GM21367 (cell line): ENCODE measurements around the gene ZFPL1.
A peak's percentile ranks its signal among the peaks of the same experiment; 100 is the strongest.

Experiments used
- ATAC-seq: cut with Tn5 transposase; IDR thresholded peaks from one replicate; pipeline ENCODE4 v1.9.1; 2021; ENCODE audit not compliant: unreplicated experiment

Gene ZFPL1

DNA sequence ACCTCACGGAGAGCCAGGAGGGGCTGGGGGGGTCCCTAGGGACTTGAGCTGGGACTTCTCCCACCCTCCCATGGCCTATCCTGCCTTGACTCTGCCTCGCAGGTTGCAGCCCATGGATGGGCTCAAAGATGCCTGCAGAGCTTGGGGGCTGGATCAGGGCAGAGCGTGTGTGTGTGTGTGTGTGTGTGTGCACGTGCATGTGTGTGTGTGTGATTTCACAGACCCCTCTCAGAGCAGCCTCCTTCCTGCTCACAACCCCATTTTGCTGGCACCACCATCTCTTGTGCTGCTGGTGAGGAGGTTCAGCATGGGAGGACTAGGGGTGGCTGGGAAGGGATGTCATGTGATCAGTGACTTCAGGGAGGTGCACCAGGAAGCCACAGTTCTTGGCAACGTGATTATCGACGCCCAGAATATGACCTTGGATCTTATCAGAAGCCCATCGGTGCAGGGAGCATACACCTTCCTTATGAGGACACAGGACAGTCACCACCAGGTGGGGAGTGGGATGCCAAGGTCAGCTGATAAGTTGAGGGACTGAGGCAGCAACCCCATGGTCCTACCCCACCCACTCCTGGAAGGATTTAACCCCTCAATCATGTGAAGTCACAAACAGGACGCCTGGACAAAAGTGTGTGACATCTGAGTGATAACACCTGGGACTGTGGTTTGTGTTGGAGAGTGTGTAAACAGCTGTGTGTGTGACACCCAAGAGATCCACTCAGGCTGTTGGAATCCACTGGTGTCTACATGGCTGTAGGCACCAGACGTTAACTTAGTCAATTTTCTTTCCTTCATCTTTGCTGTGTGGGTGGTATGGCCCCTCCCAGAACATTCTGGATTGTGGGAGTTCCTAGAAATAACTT, 23.8 kb upstream of the ZFPL1 start:
- no peak for ATAC-seq

DNA sequence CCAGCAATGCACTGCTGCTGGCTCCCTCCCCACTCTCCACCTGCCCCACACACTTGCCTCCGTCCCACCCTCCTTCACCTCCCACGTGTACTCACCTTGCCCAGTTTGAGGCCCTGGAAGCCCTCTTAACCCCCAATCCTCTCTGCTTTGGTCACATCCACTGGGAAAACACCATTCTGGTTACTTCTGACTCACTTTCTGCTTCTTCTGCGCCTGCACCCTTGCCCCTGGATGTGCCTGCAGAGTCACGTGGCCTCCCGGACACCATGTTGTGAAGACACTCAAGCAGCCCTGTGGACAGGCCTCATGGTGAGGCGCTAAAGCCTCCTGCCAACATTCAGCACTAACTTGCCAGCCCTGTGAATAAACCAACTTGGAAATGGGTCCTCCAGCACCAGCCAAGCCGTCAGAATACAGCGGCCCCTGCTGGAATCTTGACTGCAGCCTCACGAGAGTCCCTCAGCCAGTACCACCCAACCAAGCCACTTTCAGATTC, 23.1 kb upstream of the ZFPL1 start:
- no peak for ATAC-seq

DNA sequence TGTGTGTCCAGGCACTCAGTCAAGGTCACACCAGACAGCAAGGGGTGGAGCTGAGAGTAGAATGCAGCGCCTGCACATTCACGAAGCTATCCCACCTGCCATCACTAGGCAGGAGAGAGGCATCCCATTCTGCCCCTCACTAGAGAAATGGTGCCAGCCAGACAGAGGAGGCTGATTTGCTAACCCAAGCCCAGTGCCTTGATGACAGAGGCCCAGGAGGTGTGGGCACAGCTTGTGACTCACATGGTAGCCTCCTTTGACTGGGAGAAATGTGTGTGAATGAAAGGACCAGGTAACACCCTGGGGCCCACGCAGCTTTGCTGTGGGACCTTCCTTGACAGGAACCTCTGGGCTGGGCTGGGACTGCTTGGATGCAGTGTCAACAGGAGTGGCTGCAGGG, 20.5 kb upstream of the ZFPL1 start:
- ATAC-seq = no peak

DNA sequence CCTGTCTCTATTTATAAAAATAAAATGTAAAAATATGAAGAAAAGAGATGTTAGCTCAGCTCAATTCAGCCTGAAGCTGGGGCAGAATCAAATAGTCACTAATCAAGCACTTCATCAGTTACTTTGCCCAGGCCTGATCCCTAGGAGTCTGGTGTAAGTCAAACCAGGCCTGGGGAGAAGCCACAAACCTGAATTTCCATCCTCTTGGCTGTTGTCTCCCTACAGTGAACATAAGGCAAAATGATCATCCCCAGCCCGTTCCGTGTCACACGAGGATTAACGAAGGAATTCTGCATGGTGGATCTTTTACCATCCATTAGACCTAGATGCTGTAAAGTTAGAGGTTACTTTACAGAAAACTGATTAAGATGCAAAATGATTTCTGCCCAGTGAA, 19.2 kb upstream of the ZFPL1 start:
- no peak for ATAC-seq

DNA sequence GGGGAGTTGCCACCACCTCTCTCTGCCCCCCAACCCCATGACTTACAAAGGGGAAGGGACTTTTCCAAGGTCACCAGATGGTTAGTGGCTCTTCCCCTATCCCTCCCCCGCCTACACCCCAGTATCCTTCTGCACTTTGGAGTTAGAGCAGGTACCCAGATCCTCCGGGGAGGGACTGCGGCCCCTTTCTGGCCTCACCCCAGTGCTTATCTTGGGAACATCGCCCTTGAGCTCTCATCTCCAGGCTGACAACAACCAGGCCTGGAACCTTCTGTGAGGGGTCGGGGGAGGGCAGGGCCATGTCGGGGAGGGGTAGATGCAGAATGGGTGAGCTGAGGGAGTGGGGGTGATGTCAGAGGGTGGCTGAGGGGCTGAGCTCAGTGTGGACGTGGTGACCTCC, 18.2 kb upstream of the ZFPL1 start:
- ATAC-seq = no peak

DNA sequence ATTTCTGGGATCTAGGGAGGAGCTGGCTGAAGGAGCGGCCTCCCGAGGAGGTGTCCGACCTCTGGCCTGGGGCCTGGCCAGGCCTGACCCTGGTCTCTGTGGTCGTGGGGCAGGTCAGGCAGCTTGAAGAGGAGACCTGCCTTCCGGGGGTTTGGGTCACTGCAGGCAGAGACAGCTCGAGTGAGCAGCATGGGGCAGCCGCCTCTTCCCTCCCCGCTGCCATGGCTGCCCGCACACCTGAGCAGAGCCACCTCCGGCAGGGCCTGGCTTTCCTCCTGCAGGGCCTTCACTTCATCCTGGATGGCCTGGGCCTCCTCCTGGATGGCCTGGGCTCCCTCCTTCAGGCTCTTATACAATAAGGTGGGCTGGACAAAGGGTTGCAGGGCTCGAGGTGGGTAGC, 17.7 kb upstream of the ZFPL1 start:
- ATAC-seq = no peak

DNA sequence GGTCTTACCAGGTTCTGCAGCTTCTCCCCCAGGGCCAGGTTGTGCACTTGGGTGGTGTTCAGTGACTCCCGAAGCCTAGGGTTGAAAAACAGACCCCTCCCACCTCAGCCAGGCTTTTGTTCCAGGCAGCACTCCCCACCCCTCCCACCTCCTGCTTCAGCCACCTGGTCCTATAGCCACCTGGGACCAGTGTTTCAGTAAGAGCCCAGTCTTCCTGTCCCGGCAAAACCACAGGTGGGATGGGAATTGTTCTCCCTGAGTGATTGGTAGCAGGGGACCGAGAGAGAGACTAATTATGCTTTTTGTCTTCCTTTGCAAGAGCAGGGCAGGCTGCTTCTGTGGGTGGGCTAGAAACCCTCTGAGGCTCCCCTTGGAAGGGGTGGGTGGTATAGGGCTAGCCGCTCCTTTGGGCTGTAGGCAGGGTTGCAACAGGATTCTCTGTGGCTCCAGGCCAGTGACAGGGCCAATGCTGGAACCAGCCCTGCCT, 17.2 kb upstream of the ZFPL1 start:
- no peak for ATAC-seq

DNA sequence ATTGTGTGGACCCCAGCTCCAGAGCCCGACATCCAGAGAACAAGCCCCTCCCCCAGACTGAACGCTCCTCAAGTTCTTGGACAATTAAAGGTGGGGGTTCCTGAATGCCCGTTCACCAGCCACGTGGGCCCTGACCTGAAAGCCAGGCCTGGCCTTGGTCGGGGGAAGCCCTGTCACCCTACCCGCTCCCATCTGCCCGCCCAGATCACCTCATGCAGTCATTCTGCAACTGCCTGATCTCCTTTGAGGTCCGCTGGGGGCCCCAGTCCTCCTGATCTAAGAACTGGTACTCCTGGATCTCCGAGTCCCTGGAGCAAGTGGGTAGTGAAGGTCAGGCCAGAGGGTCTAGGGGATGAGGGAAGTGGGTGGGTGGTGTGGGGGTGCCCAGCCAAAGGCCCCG, 16.6 kb upstream of the ZFPL1 start:
- ATAC-seq = no peak

DNA sequence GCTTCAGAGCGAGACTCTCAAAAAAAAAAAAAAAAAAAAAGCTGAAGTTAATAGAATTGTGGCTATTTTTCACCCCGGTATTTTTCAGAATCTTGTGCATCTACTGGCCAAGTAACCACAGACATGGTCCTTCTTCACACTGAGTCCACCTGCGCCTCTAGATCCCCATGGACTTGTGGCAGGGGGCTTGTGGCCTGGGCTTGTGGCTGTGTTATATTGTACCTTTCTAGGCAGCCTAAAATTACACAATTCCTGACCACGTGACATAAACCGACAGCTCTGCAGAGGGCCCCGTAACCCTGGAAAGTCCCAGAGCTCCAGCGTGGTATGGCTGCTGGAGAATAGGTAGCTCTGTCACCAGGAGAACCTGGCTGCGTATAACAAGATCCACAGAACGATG, 14.8 kb upstream of the ZFPL1 start:
- ATAC-seq = no peak

DNA sequence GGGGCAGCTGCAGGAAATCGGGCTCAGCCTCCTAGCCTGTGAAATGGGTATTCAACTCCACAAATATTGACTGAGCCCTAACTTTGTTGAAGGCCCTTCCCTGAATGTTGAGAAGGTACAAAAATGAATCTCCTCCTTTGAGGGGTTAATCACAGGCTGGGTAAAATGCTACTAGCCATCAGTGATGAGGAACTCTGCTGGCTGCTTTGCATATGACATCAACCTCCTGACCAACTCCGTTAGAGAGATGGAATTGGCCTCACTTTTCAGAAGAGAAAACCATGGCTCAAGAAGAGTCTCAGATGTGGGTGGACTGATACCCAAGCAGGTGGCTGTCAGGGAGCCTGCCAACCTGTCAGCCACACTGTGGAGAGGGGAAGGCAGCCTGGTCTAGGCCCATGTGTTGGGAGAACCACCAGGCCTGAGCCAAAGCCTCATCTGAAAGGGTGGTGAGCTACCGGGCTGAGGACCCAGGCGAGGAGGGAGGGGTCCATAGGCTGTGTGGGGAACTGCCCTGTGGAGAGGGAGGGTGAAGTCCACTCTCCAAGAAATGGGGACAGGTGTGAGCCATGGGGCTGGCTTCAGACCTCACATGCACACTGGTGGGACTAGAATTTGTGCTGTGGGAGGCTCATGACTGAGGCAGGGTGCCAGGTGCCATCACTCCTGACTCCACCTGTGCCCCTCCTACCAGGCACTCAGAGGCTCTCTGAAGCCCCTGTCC, 12.0 kb upstream of the ZFPL1 start:
- ATAC-seq = no peak

DNA sequence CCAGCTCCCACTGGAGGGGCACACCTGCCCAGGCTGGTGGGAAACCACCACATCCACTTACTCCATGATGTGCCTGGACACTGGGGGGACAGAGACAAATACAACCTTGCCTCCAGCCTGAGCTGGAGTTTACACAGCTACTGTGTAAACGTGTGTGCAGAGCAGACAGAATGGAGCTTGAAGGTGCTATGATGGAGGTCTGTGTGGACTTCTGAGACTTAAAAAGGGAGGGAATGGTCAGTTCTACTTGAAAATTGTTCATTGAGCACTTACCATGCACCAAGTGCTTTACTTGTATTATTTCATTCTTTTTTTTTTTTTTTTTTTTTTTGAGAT, 11.4 kb upstream of the ZFPL1 start:
- no peak for ATAC-seq

DNA sequence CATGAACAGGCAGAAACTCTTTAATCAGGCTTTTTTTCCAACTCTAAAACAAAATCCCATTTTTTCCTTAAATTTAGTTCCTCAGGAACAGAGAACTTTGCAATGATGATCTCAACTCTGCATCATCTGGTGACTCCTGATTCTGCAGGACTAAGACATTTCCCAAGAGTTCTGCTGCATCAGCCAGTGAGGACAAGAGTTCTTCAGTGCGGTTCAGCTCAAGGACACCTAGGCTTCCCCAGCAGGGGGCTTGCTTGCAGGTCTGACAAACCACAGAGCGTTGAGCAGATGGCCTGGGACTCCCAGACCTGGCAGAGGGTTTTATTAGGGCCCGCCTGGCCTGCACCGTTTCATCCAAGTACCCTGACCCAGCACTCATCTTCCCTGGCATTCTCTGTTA, 6.6 kb upstream of the ZFPL1 start:
- no peak for ATAC-seq

DNA sequence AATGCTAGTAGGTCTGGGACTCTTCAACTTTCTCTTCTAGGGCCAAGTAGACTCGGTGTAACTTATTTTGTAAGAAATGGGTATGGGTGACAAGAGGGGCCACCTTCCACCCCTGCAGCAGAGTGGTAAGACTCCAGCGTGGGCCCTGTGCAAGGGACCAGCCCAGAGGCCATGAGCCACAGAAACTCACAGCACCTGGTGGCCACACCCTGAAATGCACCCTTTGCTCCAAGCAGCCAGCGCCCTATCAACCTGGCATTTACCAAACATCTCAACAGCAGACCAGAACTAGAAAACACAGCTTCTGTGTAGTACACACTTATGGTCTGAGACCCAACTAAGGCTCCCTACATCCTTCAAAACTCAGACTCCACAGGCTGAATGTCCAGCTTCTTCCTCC, 5.9 kb upstream of the ZFPL1 start:
- ATAC-seq = no peak

DNA sequence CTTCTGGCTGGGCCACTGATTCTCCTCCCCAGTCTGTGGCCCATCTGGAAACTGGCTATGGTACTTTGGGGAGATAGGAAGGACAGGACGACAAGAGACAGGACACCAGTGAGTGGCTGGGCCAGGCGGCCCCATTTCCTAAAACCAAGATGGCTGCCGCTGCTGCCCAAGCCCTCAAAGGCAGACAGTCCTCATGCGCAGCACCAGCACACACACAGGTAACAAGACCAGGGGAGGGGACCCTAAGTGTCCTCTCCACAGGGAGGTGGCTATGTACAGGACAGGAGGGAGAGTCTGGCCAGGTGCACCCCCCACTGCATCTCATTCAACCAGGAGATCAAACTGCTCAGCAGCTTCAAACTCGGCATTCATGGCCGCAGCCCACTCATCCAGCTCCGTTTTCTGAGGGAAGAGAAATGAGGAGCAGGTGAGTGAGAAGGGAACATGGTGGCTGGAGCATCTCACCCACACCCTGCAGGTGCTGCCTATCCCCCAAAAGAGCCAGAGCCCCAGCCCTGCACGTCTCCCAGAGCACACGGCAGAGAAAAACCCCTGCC, 5.2 kb upstream of the ZFPL1 start:
- no peak for ATAC-seq

DNA sequence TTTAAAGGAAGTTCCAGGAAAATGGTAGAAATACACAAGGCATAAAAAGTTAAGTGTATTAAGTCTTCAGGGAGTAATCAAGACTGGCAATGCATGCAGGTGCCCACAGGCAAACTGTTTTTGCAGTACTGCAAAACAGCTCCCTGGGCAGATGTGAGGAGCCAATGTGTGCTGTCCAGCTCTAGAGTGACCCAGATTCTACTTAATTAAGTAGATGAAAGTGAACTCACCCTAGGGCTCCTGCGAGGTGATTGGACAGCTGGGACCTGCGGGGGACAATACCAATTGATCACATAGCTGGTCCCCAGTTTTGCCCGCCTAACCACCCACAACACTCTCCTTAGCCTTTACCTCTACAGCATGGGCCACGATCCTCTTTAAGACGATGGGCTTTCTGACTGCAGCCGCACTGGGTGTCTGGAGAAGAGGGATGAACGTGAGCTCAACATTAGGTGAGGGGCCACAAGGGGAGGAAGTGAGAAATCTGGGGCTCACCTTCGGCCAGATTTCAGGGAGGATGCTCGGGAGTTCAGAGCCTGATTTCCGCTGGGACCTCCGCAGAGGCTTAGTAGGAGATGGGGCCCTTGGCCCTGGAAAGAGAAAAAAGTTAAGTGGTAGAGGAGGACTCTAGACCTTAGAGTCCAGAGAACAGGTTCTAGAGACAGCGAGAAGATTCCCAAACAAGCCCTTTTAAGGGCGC, 738 bp upstream of the ZFPL1 start:
- ATAC-seq = peak; percentile 14

DNA sequence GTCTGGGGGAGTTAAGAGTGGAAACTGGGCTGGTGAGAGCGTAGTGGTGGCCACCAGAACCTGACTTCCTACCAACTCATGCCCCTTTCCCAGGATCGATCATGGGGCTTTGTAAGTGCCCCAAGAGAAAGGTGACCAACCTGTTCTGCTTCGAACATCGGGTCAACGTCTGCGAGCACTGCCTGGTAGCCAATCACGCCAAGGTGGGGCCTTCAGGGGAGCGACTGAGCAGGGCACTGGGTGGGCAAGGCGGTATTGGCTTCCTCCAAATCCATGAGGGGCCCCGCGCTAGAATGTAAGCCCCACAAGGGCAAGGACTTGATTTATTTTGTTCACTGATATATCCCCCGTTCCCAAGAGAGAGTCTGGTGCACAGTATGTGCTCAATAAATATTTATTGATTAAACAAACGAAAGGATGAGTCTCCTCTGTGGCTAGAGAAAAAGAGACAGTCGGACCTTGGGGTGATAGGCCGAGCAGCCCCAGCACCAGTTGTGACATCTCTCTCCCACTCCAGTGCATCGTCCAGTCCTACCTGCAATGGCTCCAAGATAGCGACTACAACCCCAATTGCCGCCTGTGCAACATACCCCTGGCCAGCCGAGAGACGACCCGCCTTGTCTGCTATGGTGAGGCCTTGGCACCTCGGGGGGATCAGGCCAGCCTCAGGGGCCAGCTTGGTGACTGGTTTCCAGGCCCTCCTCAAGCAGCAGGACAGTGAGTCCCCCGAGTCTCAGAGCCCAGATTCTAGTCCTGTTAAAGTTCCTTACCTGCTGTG, 765 bp downstream of the ZFPL1 start:
- ATAC-seq = no peak

DNA sequence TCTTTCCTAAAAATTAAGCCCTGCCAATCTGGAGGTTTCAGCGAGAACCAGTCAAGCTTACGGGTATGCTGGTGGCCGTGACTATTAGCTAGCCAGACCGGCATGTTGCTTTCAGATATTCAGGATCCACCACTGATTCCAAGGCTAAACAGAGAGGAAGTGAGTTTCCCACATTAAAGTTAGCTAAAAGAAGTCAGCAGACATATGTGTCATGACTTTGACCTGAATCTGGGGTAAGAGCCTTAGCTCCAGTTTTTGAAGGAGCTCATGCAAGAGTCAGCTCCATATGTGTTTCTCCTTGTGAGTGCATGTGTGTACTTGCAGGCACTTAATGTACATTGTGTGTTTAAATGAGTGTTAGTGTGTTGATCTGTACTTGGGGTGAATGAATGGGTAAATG, 1.4 kb downstream of the ZFPL1 start:
- no peak for ATAC-seq

DNA sequence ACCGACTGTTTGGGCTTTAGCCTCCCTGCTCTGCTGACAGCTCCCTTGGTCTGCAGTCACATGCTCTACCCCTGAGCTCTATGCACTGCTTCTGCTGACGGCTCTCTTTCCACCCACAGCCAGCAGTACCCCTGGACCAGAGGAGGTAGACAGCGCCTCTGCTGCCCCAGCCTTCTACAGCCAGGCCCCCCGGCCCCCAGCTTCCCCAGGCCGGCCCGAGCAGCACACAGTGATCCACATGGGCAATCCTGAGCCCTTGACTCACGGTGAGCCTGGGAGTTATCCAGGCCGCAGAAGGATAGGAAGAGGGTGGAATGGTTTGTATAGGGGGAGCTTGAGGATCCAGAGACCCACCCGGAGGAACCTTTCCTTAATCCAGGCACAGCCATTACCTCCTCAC, 2.8 kb downstream of the ZFPL1 start:
- no peak for ATAC-seq

DNA sequence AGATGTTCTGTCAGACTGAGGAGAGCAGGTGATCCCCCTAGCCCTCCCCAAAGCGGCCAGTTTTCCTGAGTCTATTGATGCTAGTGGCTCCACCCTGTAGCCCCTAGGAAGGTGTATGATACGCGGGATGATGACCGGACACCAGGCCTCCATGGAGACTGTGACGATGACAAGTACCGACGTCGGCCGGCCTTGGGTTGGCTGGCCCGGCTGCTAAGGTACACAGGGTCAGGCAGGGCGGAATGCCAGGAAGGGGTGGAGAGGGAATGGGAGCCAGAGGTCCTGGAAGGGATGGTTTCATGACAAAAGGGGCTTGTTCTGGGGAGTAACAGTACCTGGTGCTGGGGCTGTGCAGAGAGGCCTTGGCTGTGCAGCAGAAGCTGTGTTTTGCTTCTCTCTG, 3.2 kb downstream of the ZFPL1 start:
- ATAC-seq = no peak

DNA sequence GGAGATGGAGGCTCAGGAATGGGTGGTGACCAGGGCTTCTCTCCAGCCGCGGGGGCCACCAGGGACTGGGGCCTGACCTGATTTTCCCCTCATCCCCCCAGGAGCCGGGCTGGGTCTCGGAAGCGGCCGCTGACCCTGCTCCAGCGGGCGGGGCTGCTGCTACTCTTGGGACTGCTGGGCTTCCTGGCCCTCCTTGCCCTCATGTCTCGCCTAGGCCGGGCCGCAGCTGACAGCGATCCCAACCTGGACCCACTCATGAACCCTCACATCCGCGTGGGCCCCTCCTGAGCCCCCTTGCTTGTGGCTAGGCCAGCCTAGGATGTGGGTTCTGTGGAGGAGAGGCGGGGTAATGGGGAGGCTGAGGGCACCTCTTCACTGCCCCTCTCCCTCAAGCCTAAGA, 3.8 kb downstream of the ZFPL1 start:
- ATAC-seq = no peak

DNA sequence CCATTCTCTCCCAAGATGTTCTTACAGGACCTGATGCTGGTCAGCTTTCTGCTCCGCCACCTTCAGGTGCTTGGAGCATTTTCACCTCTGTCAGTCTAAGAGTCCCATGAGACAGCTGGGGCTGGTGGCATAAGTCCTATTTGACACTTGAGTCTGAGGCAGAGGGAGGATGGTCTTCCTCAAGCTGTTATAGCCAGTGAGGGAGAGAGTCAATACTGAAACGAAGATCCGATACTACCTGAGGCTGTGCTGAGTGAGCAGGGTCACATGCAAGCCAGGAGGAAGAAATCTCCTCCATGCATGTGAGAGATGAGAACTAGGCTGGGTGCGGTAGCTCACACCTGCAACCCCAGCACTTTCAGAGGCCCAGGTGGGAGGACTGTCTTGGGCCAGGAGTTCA, 5.6 kb downstream of the ZFPL1 start:
- no peak for ATAC-seq
